ENCODE measurements around the gene RABAC1.

RABAC1 gene

GRCh38 chr19:41957161-41957837 lies 1.8 kb downstream of the RABAC1 start:
- H3K4me3 ChIP-seq (ENCODE audit: low read depth, low read length) = peak overlapping the region; percentile 90
- TF ChIP-seq, protein P1, sequence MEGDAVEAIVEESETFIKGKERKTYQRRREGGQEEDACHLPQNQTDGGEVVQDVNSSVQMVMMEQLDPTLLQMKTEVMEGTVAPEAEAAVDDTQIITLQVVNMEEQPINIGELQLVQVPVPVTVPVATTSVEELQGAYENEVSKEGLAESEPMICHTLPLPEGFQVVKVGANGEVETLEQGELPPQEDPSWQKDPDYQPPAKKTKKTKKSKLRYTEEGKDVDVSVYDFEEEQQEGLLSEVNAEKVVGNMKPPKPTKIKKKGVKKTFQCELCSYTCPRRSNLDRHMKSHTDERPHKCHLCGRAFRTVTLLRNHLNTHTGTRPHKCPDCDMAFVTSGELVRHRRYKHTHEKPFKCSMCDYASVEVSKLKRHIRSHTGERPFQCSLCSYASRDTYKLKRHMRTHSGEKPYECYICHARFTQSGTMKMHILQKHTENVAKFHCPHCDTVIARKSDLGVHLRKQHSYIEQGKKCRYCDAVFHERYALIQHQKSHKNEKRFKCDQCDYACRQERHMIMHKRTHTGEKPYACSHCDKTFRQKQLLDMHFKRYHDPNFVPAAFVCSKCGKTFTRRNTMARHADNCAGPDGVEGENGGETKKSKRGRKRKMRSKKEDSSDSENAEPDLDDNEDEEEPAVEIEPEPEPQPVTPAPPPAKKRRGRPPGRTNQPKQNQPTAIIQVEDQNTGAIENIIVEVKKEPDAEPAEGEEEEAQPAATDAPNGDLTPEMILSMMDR (conservative IDR thresholded peaks at IDR 0.05; ENCODE audit: low read depth, low read length) = no peak
- DNase-seq (ENCODE audit: low read depth) = no peak

DNA sequence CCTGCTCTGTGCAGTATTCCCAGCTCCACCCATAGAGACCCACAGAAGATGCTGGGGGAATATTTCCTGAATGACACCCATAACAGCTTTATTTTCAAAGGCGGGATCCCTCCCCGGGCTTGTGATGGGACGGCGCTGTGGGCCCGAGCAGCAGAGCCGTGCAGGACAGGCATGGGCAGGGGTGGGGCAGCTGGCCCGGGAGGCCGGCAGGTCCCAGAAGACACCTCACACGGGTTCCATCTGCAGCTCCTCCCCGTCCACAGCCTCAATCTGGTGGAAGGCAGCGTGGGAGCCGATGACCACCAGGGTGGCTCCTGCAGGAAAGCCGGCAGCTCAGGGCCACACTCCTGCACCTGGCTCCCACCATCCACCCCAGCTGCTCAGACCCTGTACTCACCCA lies 2.5 kb downstream of the RABAC1 start:
- TF ChIP-seq, protein P1 (conservative IDR thresholded peaks at IDR 0.05; ENCODE audit: low read depth, low read length) = no peak
- H3K4me3 ChIP-seq (ENCODE audit: low read depth, low read length) = no peak overlapping the region
- no peak for DNase-seq (ENCODE audit: low read depth)

- DNase-seq (ENCODE audit: low read depth) = no peak
- TF ChIP-seq, protein P1 (conservative IDR thresholded peaks at IDR 0.05; ENCODE audit: low read depth, low read length) = no peak
- no peak overlapping the region for H3K4me3 ChIP-seq (ENCODE audit: low read depth, low read length)
Observed at GRCh38 chr19:41955521-41955920, 3.6 kb downstream of the RABAC1 start.

DNA sequence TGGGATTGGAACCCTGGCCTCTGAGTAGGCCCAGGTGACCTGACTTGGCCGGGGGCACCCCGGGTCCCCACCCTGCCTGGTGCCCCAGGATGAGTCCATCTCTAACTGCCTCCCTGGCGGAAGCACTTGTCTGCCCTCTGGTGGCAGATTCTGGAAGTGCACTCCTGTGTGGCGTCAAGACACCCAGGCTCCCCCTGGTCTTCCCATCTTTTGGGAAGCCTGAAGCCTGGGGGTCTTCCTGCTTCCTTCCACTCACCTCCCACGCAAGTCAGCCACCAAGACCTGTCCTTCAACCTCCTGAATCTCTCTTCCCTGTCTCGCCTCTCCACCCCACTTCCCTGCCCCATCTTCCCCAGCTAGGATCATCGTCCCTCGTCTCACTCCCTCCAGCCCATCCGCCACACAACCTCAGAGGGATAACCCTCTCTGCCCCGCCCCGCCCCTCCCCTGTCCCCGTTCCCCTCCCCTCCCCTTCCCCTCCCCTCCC lies 7.4 kb downstream of the RABAC1 start:
- TF ChIP-seq, protein P1 (conservative IDR thresholded peaks at IDR 0.05; ENCODE audit: low read depth, low read length) = peak; percentile 98
- DNase-seq (ENCODE audit: low read depth) = peak; percentile 76
- no peak overlapping the region for H3K4me3 ChIP-seq (ENCODE audit: low read depth, low read length)

DNA sequence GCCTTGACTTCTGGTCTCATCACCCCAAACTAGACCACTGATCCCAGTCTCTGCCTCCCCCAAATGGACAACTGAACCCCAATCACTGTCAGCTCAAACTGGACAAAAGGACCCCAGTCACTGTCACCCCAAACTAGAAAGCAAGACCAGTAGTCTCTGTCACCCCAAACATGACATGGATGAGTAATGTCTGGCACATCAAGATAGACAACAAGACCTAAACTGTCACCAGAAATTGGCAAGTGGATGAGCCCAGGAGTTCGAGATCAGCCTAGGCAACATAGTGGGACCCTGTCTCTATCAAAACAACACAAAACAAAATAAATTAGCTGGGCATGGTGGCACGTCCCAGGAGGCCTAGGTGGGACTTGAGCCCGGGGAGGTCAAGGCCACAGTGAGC lies 12.0 kb downstream of the RABAC1 start:
- DNase-seq (ENCODE audit: low read depth) = no peak
- TF ChIP-seq, protein P1 (conservative IDR thresholded peaks at IDR 0.05; ENCODE audit: low read depth, low read length) = no peak

GRCh38 chr19:41945135-41945766 lies 13.9 kb downstream of the RABAC1 start:
- no peak overlapping the region for H3K4me3 ChIP-seq (ENCODE audit: low read depth, low read length)
- TF ChIP-seq, protein P1 (conservative IDR thresholded peaks at IDR 0.05; ENCODE audit: low read depth, low read length) = no peak
- DNase-seq (ENCODE audit: low read depth) = no peak

More for the DNA sequence above, 12.0 kb downstream of the RABAC1 start:
- no peak overlapping the region for H3K4me3 ChIP-seq (ENCODE audit: low read depth, low read length)
